ENCODE measurements around the gene RHOJ.

The RHOJ gene

DNA sequence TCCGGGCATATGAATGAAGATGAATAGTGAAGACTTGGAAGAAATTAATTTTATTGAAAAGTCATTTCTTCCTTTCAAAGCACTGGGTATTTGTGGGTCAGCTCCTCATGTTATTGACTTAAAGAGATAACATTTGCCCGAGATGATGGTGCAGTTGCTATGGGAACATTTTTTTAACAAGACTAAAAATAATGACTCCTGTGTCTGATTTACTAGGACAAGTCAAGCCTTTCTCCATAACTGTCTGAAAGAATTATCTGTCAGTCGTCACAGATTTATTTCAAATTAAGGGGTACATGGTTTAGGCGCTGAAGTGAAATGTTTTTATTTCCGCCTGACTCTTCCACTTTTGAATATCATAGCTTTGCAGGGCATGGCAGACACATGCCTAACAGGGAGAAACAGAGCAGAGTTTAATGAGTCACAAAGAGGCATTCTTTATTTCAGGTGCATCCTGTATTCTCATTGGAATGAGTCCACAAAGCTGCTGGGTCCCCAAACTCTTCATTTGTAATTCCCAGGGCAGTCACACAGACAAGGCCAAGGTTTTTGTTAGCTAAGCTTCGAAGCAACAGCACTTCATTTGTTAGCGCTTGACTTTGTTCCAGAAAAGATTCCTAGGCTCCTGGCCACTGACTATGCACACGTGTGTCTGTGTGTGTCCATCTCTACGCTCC, 118.8 kb downstream of the RHOJ start:
- no peak overlapping the region for H2AFZ ChIP-seq (ENCODE audit: low read depth)
- H3K4me1 ChIP-seq (ENCODE audit: low read depth, poor library complexity, severe bottlenecking), result no peaks in the 10 kb centered on the region
- no peak overlapping the region for H3K4me3 ChIP-seq (IDR thresholded peaks at IDR 0.05; ENCODE audit: insufficient read depth, low read depth, low read length)
- H3K9ac ChIP-seq, result no peak overlapping the region
- H3K4me2 ChIP-seq, result no peak overlapping the region
- H4K20me1 ChIP-seq (ENCODE audit: insufficient read depth), result no peaks in the 10 kb centered on the region
- H3K36me3 ChIP-seq (ENCODE audit: insufficient read depth), result no peaks in the 10 kb centered on the region
- no peak overlapping the region for H3K27ac ChIP-seq
- no peaks in the 10 kb centered on the region for H3K79me2 ChIP-seq (ENCODE audit: insufficient read depth, low read depth)
- TF ChIP-seq, protein P1, sequence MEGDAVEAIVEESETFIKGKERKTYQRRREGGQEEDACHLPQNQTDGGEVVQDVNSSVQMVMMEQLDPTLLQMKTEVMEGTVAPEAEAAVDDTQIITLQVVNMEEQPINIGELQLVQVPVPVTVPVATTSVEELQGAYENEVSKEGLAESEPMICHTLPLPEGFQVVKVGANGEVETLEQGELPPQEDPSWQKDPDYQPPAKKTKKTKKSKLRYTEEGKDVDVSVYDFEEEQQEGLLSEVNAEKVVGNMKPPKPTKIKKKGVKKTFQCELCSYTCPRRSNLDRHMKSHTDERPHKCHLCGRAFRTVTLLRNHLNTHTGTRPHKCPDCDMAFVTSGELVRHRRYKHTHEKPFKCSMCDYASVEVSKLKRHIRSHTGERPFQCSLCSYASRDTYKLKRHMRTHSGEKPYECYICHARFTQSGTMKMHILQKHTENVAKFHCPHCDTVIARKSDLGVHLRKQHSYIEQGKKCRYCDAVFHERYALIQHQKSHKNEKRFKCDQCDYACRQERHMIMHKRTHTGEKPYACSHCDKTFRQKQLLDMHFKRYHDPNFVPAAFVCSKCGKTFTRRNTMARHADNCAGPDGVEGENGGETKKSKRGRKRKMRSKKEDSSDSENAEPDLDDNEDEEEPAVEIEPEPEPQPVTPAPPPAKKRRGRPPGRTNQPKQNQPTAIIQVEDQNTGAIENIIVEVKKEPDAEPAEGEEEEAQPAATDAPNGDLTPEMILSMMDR (conservative IDR thresholded peaks at IDR 0.05; ENCODE audit: low read depth, low read length), result no peak
- H3K27me3 ChIP-seq (ENCODE audit: insufficient read depth, low read depth), result no peaks in the 10 kb centered on the region

DNA sequence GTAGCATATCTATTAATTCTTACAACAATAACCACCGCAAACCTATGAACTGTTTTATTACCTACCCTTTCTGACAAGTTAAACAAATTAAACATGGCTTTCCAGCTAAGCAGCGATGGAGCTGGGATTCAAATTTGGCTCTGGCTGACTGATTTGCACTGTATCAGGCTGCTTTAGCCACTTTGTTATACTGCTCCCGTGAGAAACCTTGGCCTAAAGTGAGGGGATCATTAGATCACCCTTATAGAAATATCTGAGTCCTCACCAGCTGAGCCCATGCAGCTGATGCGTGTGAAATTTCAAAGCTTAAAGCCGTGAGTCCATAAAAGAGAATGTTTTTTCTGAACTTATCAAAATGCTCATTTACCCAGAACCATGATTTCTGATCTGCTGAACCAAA, 122.6 kb downstream of the RHOJ start:
- no peak overlapping the region for H3K4me2 ChIP-seq
- H3K27me3 ChIP-seq (ENCODE audit: insufficient read depth, low read depth), result no peaks in the 10 kb centered on the region
- TF ChIP-seq, protein P1 (conservative IDR thresholded peaks at IDR 0.05; ENCODE audit: low read depth, low read length), result no peak
- no peaks in the 10 kb centered on the region for H3K36me3 ChIP-seq (ENCODE audit: insufficient read depth)
- H4K20me1 ChIP-seq (ENCODE audit: insufficient read depth), result no peaks in the 10 kb centered on the region
- no peaks in the 10 kb centered on the region for H3K4me1 ChIP-seq (ENCODE audit: low read depth, poor library complexity, severe bottlenecking)
- H3K9ac ChIP-seq, result no peak overlapping the region
- no peak overlapping the region for H2AFZ ChIP-seq (ENCODE audit: low read depth)
- H3K79me2 ChIP-seq (ENCODE audit: insufficient read depth, low read depth), result no peaks in the 10 kb centered on the region
- no peak overlapping the region for H3K27ac ChIP-seq
- no peak overlapping the region for H3K4me3 ChIP-seq (IDR thresholded peaks at IDR 0.05; ENCODE audit: insufficient read depth, low read depth, low read length)

GRCh38 chr14:63328787-63329737, 124.8 kb downstream of the RHOJ start:
- no peaks in the 10 kb centered on the region for H3K27me3 ChIP-seq (ENCODE audit: insufficient read depth, low read depth)
- TF ChIP-seq, protein P1 (conservative IDR thresholded peaks at IDR 0.05; ENCODE audit: low read depth, low read length), result no peak
- H3K9ac ChIP-seq, result no peak overlapping the region
- no peak overlapping the region for H3K4me3 ChIP-seq (IDR thresholded peaks at IDR 0.05; ENCODE audit: insufficient read depth, low read depth, low read length)
- H3K4me2 ChIP-seq, result no peak overlapping the region
- H2AFZ ChIP-seq (ENCODE audit: low read depth), result no peak overlapping the region
- no peaks in the 10 kb centered on the region for H3K4me1 ChIP-seq (ENCODE audit: low read depth, poor library complexity, severe bottlenecking)
- no peaks in the 10 kb centered on the region for H3K79me2 ChIP-seq (ENCODE audit: insufficient read depth, low read depth)
- H4K20me1 ChIP-seq (ENCODE audit: insufficient read depth), result no peaks in the 10 kb centered on the region
- H3K27ac ChIP-seq, result no peak overlapping the region
- no peaks in the 10 kb centered on the region for H3K36me3 ChIP-seq (ENCODE audit: insufficient read depth)

DNA sequence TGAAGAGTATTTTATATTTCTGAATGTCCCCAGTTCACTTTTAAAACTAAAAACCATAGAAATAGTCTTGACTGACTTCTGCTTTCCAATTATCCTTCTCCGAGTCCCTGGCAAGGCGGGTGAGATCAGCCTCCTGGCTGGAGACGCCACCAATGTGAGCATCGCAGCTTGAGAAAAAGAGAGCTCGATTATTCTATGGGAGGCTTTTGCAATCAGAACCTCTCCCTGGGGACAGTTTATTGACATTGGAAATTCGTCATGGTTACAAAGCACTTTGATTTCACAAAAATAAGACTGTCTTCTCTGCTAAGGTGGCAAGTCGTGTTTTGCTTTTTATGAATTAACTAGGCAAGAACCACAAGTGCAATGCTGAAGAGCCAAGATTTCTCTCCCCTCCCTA, 138.1 kb downstream of the RHOJ start:
- Histone ChIP-seq H3K36me3 (ENCODE audit: insufficient read depth) (no peaks in the 10 kb centered on the region), H3K4me1 (ENCODE audit: low read depth, poor library complexity, severe bottlenecking) (no peaks in the 10 kb centered on the region), H2AFZ (ENCODE audit: low read depth) (no peak overlapping the region), H3K27ac (no peak overlapping the region), H3K4me2 (no peak overlapping the region), H4K20me1 (ENCODE audit: insufficient read depth) (no peaks in the 10 kb centered on the region), H3K9ac (no peak overlapping the region), H3K4me3 (IDR thresholded peaks at IDR 0.05; ENCODE audit: insufficient read depth, low read depth, low read length) (no peak overlapping the region), H3K27me3 (ENCODE audit: insufficient read depth, low read depth) (no peaks in the 10 kb centered on the region), H3K79me2 (ENCODE audit: insufficient read depth, low read depth) (no peaks in the 10 kb centered on the region)
- TF ChIP-seq, protein P1 (conservative IDR thresholded peaks at IDR 0.05; ENCODE audit: low read depth, low read length), result no peak

Measured in KMS-11 (cell line).